Hepatocyte (in vitro differentiated cells): ENCODE results near the gene WLS. TPM values are rescaled to one million over a fixed set of nuclear protein-coding genes. Genes with fewer than 3 reads are reported as not detected.

Source experiments
- DNase-seq: peaks from one replicate; pipeline ENCODE4 v3.0.0-alpha.2; 2016; ENCODE audit warnings: low spot score
- H2AFZ ChIP-seq: fragments of 200-600 bp; sonication (generic); 2 replicates; pipeline ENCODE4 v1.6.0; 2016; ENCODE audit warnings: antibody characterized with exemption, mild to moderate bottlenecking
- H3K27ac ChIP-seq: fragments of 200-600 bp; sonication (generic); 2 replicates; pipeline ENCODE4 v1.5.1; 2016; ENCODE audit warnings: mild to moderate bottlenecking
- H3K27me3 ChIP-seq: fragments of 200-600 bp; sonication (generic); 2 replicates; pipeline ENCODE4 v1.6.1; 2016
- H3K36me3 ChIP-seq: fragments of 200-600 bp; sonication (generic); replicated peaks from 2 replicates; pipeline ENCODE4 v1.5.1; 2016; ENCODE audit warnings: low read depth; ENCODE audit not compliant: insufficient read depth
- H3K4me1 ChIP-seq: fragments of 200-600 bp; sonication (generic); 2 replicates; pipeline ENCODE4 v1.5.1; 2016; ENCODE audit warnings: mild to moderate bottlenecking, moderate library complexity; ENCODE audit not compliant: insufficient read depth
- H3K4me2 ChIP-seq: fragments of 200-600 bp; sonication (generic); 2 replicates; pipeline ENCODE4 v1.6.0; 2016
- H3K4me3 ChIP-seq: fragments of 200-600 bp; sonication (generic); 2 replicates; pipeline ENCODE4 v1.5.1; 2016; ENCODE audit warnings: mild to moderate bottlenecking
- H3K79me2 ChIP-seq: fragments of 200-600 bp; sonication (generic); 2 replicates; pipeline ENCODE4 v1.6.0; 2017; ENCODE audit warnings: mild to moderate bottlenecking
- H3K9me2 ChIP-seq: fragments of 200-600 bp; sonication (generic); replicated peaks from 2 replicates; pipeline ENCODE4 v1.6.0; 2017; ENCODE audit warnings: mild to moderate bottlenecking; ENCODE audit not compliant: insufficient read depth
- H3K9me3 ChIP-seq: fragments of 200-600 bp; sonication (generic); 2 replicates; pipeline ENCODE4 v1.5.1; 2016; ENCODE audit warnings: low read depth, mild to moderate bottlenecking
- H4K20me1 ChIP-seq: fragments of 200-600 bp; sonication (generic); 2 replicates; pipeline ENCODE4 v1.6.0; 2016; ENCODE audit warnings: mild to moderate bottlenecking; ENCODE audit not compliant: insufficient read depth, poor library complexity, severe bottlenecking
- EZH2 ChIP-seq: fragments of 200-600 bp; sonication (generic); IDR thresholded peaks from 2 replicates; pipeline ENCODE4 v1.6.1; 2016; ENCODE audit warnings: antibody characterized with exemption, mild to moderate bottlenecking, borderline replicate concordance
- EZH2phosphoT487 ChIP-seq: fragments of 200-600 bp; sonication (generic); IDR thresholded peaks from one replicate; pipeline ENCODE4 v1.6.1; 2018; ENCODE audit warnings: antibody characterized with exemption, mild to moderate bottlenecking, low read depth, moderate library complexity; ENCODE audit not compliant: unreplicated experiment, severe bottlenecking
- WGBS: methylation state at CpG from one replicate; pipeline ENCODE4 v1.1.6; 2016; ENCODE audit warnings: low lambda C conversion rate; ENCODE audit errors: missing lambda C conversion rate; 5-methylcytosine and 5-hydroxymethylcytosine counted together
- polyA plus RNA-seq: library from polyadenylated mRNA; unstranded; fragments of >200 nt; fragmentation: Nextera tagmentation; extraction: Ambion mirVana; gene quantifications from 2 replicates; pipeline ENCODE4 v1.2.1, GENCODE V29; 2016
- total RNA-seq: library from RNA; depleted of rRNA; stranded (reverse); fragments of >200 nt; gene quantifications from 2 replicates; pipeline ENCODE4 v1.2.3, GENCODE V29; 2014
- TF ChIP-seq, protein P1 (sequence below): fragments of 200-600 bp; sonication (generic); IDR thresholded peaks from 2 replicates; pipeline ENCODE4 v1.5.1; 2016; ENCODE audit warnings: antibody characterized with exemption, mild to moderate bottlenecking; ENCODE audit not compliant: poor library complexity

Gene WLS
- total and polyA plus RNA-seq, 2 experiments from 2014 or later: 79.9 to 102 TPM

DNA sequence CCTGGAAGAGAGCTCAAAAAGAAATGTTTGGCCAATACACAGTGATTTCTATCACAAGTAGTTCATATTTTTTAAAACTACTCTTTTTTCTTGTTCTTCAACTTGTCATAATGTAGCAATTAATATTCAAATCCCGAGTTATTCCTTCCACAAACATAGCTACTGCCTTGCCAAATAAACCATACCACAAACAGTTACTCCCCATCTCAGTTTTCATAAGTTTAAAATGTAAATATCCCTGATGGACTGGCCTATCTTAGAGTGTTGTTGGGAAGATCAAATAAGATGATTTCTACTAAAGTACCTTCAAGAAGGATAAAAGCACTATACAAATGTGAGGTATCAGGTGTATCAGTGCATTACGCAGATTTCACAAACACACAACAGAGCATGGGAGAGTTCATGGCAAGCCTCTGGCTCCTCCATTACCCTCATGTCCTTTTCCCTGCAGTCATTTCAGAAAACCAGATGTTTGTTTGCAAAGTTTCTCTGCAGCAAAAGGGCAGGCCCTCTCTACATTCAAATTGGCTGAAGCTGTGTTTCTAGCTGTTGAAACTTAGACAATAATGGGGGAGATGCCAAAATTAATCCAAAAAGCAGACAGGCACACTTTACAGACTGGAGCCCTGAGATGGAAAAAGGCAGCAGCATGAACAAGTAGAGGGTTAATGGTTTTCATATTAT lies 16.1 kb downstream of the WLS start:
- H3K36me3 ChIP-seq: no peaks in the 10 kb centered on the region
- H3K27ac ChIP-seq: peak overlapping the region; percentile 5
- no peak for DNase-seq
- H3K27me3 ChIP-seq: no peaks in the 10 kb centered on the region
- peaks cover 78% of the 10 kb centered on the region for H3K79me2 ChIP-seq
- no peaks in the 10 kb centered on the region for H3K9me2 ChIP-seq
- H2AFZ ChIP-seq: no peak overlapping the region
- TF ChIP-seq, protein P1, sequence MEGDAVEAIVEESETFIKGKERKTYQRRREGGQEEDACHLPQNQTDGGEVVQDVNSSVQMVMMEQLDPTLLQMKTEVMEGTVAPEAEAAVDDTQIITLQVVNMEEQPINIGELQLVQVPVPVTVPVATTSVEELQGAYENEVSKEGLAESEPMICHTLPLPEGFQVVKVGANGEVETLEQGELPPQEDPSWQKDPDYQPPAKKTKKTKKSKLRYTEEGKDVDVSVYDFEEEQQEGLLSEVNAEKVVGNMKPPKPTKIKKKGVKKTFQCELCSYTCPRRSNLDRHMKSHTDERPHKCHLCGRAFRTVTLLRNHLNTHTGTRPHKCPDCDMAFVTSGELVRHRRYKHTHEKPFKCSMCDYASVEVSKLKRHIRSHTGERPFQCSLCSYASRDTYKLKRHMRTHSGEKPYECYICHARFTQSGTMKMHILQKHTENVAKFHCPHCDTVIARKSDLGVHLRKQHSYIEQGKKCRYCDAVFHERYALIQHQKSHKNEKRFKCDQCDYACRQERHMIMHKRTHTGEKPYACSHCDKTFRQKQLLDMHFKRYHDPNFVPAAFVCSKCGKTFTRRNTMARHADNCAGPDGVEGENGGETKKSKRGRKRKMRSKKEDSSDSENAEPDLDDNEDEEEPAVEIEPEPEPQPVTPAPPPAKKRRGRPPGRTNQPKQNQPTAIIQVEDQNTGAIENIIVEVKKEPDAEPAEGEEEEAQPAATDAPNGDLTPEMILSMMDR: no peak
- TF ChIP-seq EZH2phosphoT487 (no peak), EZH2 (no peak)
- 83% methylated on average over 2 of the region's 2 CpGs for WGBS
- peaks cover 5% of the 10 kb centered on the region for H4K20me1 ChIP-seq
- no peak overlapping the region for H3K4me3 ChIP-seq
- peaks cover 26% of the 10 kb centered on the region for H3K4me1 ChIP-seq
- H3K4me2 ChIP-seq: no peak overlapping the region
- no peaks in the 10 kb centered on the region for H3K9me3 ChIP-seq

DNA sequence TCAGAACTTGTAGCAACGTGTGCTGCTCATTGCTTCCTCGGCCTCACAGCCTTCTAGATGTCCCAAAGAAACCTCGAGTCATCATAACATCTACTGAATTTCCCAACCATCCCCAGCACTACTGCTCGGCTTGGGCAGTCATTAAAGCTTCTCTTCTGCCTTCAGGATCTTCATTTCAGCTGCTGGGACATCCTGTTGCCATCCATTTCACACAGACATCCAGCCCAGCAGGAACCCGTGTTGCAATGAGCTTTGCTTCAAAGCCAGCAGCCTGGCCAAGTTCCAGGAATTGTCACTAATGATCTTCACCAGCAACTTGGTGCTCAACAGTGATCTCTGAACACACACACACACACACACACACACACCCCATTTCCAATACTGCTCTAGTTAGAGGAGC lies 18.5 kb downstream of the WLS start:
- no peak overlapping the region for H2AFZ ChIP-seq
- 80% methylated on average over 5 of the region's 5 CpGs for WGBS
- H3K4me1 ChIP-seq: peaks cover 23% of the 10 kb centered on the region
- no peaks in the 10 kb centered on the region for H3K27me3 ChIP-seq
- H3K27ac ChIP-seq: peak overlapping the region; percentile 53
- H3K79me2 ChIP-seq: peaks cover 80% of the 10 kb centered on the region
- no peaks in the 10 kb centered on the region for H3K36me3 ChIP-seq
- DNase-seq: peak; percentile 68
- no peak overlapping the region for H3K4me3 ChIP-seq
- H3K4me2 ChIP-seq: peak overlapping the region; percentile 29
- TF ChIP-seq EZH2phosphoT487 (no peak), EZH2 (no peak)
- TF ChIP-seq, protein P1: no peak
- H4K20me1 ChIP-seq: peaks cover 3% of the 10 kb centered on the region
- H3K9me3 ChIP-seq: no peaks in the 10 kb centered on the region
- H3K9me2 ChIP-seq: no peaks in the 10 kb centered on the region

DNA sequence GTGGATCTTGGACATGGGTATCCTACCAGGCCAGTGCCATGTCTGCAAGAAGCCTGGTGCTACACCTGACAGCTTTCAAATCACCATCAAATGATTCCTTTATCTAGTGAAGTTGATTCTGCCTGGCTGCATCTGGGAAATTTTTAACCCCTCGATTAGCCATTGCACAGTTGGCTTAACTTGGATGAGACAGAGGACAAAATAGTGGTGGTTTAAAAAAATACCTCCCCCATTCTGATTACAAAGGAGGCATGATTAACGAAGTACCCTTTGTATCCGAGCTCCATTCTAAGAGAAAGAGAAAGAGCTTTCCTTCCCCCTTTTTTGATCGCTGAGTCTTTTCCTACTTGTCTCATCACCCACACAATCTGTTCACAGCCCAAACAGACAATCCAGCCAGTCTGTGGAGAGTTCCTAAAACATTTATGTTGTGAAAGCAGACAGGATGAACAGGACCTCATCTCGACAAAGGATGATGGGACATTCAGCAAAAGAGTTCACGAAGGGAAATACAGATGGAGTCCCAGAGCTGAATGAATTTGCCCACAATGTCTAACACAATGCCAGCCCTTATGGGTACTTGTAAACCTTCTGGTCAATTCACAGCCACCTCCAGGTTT lies 20.5 kb downstream of the WLS start:
- no peaks in the 10 kb centered on the region for H3K9me3 ChIP-seq
- peaks cover 15% of the 10 kb centered on the region for H3K4me1 ChIP-seq
- no peak overlapping the region for H3K27ac ChIP-seq
- H3K4me3 ChIP-seq: no peak overlapping the region
- no peaks in the 10 kb centered on the region for H3K36me3 ChIP-seq
- TF ChIP-seq EZH2 (no peak), EZH2phosphoT487 (no peak)
- TF ChIP-seq, protein P1: no peak
- no peak for DNase-seq
- no peak overlapping the region for H3K4me2 ChIP-seq
- no peaks in the 10 kb centered on the region for H3K9me2 ChIP-seq
- H2AFZ ChIP-seq: no peak overlapping the region
- 90% methylated on average over 6 of the region's 6 CpGs for WGBS
- peaks cover 74% of the 10 kb centered on the region for H3K79me2 ChIP-seq
- H4K20me1 ChIP-seq: peaks cover 3% of the 10 kb centered on the region
- H3K27me3 ChIP-seq: no peaks in the 10 kb centered on the region
